Mesodermal cell (in vitro differentiated cells): ENCODE measurements around the gene DNAJC3.
A peak's percentile ranks its signal among the peaks of the same experiment; 100 is the strongest.
"Not testable (repeated sequence)": the region's sequence is repeated elsewhere in the genome, so short reads cannot be mapped to it uniquely, and the experiment has no call there.

ENCODE experiments used
- H3K27ac ChIP-seq: 2 replicates; pipeline ENCODE4 v1.7.0; 2013; ENCODE audit warnings: mild to moderate bottlenecking, low read depth, low read length, moderate library complexity; ENCODE audit not compliant: severe bottlenecking
- H3K36me3 ChIP-seq: 2 replicates; pipeline ENCODE4 v1.7.1; 2013; ENCODE audit warnings: mild to moderate bottlenecking, low read length, moderate library complexity; ENCODE audit not compliant: control insufficient read depth, insufficient read depth
- H3K4me1 ChIP-seq: one replicate; pipeline ENCODE4 v1.7.1; 2013; ENCODE audit warnings: mild to moderate bottlenecking, low read length; ENCODE audit not compliant: insufficient read depth, control insufficient read depth, poor library complexity, severe bottlenecking
- H3K4me3 ChIP-seq: 2 replicates; pipeline ENCODE4 v1.7.0; 2013; ENCODE audit warnings: low read length, control low read depth, mild to moderate bottlenecking; ENCODE audit not compliant: insufficient read depth, poor library complexity, severe bottlenecking; ENCODE audit errors: extremely low read depth
- H3K9me3 ChIP-seq: 2 replicates; pipeline ENCODE4 v1.7.1; 2013; ENCODE audit warnings: mild to moderate bottlenecking, low read length, moderate library complexity; ENCODE audit not compliant: control insufficient read depth
- WGBS, 2 experiments: methylation state at CpG; one replicate each; pipeline ENCODE4 v1.1.5; 2013; ENCODE audit warnings: missing lambda C conversion rate in 2 of 2; ENCODE audit not compliant: insufficient coverage in 2 of 2; 5-methylcytosine and 5-hydroxymethylcytosine counted together

The DNAJC3 gene

GRCh38 chr13:95676105-95676761 is 706 bp upstream of the DNAJC3 start:
- H3K36me3 ChIP-seq: peaks cover 12% of the 10 kb centered on the region
- WGBS, 2 experiments: 0 to 3% methylated on average over 22 to 26 of the region's 32 CpGs
- peaks cover 3% of the 10 kb centered on the region for H3K9me3 ChIP-seq
- H3K27ac ChIP-seq: peak overlapping the region; percentile 92
- H3K4me1 ChIP-seq: peaks cover 12% of the 10 kb centered on the region
- H3K4me3 ChIP-seq: peak overlapping the region; percentile 91

GRCh38 chr13:95677564-95678266 is 776 bp downstream of the DNAJC3 start:
- 2% methylated on average over 17 to 20 of the region's 30 CpGs for WGBS, 2 experiments
- peak overlapping the region; percentile 81 for H3K27ac ChIP-seq

GRCh38 chr13:95678967-95679366 is 2.0 kb downstream of the DNAJC3 start:
- Histone ChIP-seq H3K27ac (no peak overlapping the region), H3K4me1 (peaks cover 12% of the 10 kb centered on the region), H3K4me3 (peak overlapping the region; percentile 91), H3K9me3 (no peaks in the 10 kb centered on the region), H3K36me3 (peaks cover 8% of the 10 kb centered on the region)
- WGBS, 2 experiments: 75 to 76% methylated on average over 1 to 3 of the region's 4 CpGs

More at GRCh38 chr13:95677564-95678266, 776 bp downstream of the DNAJC3 start:
- Histone ChIP-seq H3K4me1 (peaks cover 12% of the 10 kb centered on the region), H3K9me3 (no peaks in the 10 kb centered on the region), H3K36me3 (peaks cover 8% of the 10 kb centered on the region), H3K4me3 (peak overlapping the region; percentile 91)

- no CpG with 5 or more reads among the region's 2 CpGs for WGBS, 2 experiments
- no peak overlapping the region for H3K27ac ChIP-seq
- H3K36me3 ChIP-seq: peaks cover 10% of the 10 kb centered on the region
- no peak overlapping the region for H3K4me3 ChIP-seq
- H3K4me1 ChIP-seq: peaks cover 12% of the 10 kb centered on the region
- H3K9me3 ChIP-seq: no peaks in the 10 kb centered on the region
Measured at GRCh38 chr13:95679722-95680121, 2.8 kb downstream of the DNAJC3 start.

- H3K27ac ChIP-seq: no peak overlapping the region
Measured at GRCh38 chr13:95684418-95684817, 7.5 kb downstream of the DNAJC3 start.

GRCh38 chr13:95684960-95685359 is 8.0 kb downstream of the DNAJC3 start:
- H3K9me3 ChIP-seq, H3K4me3 ChIP-seq, H3K4me1 ChIP-seq, H3K27ac ChIP-seq: not testable (repeated sequence)
- 80 to 97% methylated on average over 1 to 4 of the region's 5 CpGs for whole genome bisulfite sequencing, 2 experiments
- peaks cover 11% of the 10 kb centered on the region for H3K36me3 ChIP-seq

More at GRCh38 chr13:95684418-95684817, 7.5 kb downstream of the DNAJC3 start:
- Histone ChIP-seq H3K4me3 (no peak overlapping the region), H3K4me1 (peaks cover under 1% of the 10 kb centered on the region), H3K9me3 (peaks cover 8% of the 10 kb centered on the region), H3K36me3 (peaks cover 11% of the 10 kb centered on the region)
- 58 to 70% methylated on average over 2 of the region's 2 CpGs for WGBS, 2 experiments

GRCh38 chr13:95689582-95689926 is 12.6 kb downstream of the DNAJC3 start:
- 100% methylated on average over 1 of the region's 3 CpGs; no CpG with 5 or more reads in 1 of the 2 experiments for WGBS, 2 experiments
- Histone ChIP-seq H3K4me3 (no peak overlapping the region), H3K4me1 (no peaks in the 10 kb centered on the region), H3K9me3 (peaks cover 8% of the 10 kb centered on the region), H3K36me3 (peaks cover 2% of the 10 kb centered on the region), H3K27ac (no peak overlapping the region)

- WGBS, 2 experiments: 96 to 100% methylated on average over 3 to 4 of the region's 28 CpGs
- H3K4me3 ChIP-seq, H3K9me3 ChIP-seq, H3K27ac ChIP-seq, H3K4me1 ChIP-seq, H3K36me3 ChIP-seq: not testable (repeated sequence)
Measured at GRCh38 chr13:95690986-95691385, 14.0 kb downstream of the DNAJC3 start.

GRCh38 chr13:95697052-95697680 is 20.2 kb downstream of the DNAJC3 start:
- Histone ChIP-seq H3K27ac (no peak overlapping the region), H3K9me3 (peaks cover 6% of the 10 kb centered on the region), H3K36me3 (no peaks in the 10 kb centered on the region), H3K4me3 (no peak overlapping the region), H3K4me1 (no peaks in the 10 kb centered on the region)
- 91 to 95% methylated on average over 3 to 5 of the region's 6 CpGs for WGBS, 2 experiments

- Histone ChIP-seq H3K4me3 (no peak overlapping the region), H3K36me3 (no peaks in the 10 kb centered on the region), H3K4me1 (no peaks in the 10 kb centered on the region), H3K9me3 (peaks cover 6% of the 10 kb centered on the region), H3K27ac (no peak overlapping the region)
- WGBS, 2 experiments: 94 to 96% methylated on average over 3 of the region's 5 CpGs
Measured at GRCh38 chr13:95698047-95698749, 21.3 kb downstream of the DNAJC3 start.
